IMR-90 (cell line): ENCODE measurements around the gene SSX2IP.

Experiments
- CEBPB ChIP-seq: IDR thresholded peaks from 2 replicates; pipeline ENCODE4 v1.6.1; 2012; ENCODE audit warnings: low read depth, low read length, improper control_type of control experiment
- MAFK ChIP-seq: IDR thresholded peaks from 2 replicates; pipeline ENCODE4 v1.6.1; 2012; ENCODE audit warnings: low read depth, low read length, improper control_type of control experiment
- POLR2A ChIP-seq: IDR thresholded peaks from 2 replicates; pipeline ENCODE4 v1.6.1; 2012; ENCODE audit warnings: mild to moderate bottlenecking, low read depth, low read length
- RFX5 ChIP-seq: IDR thresholded peaks from 2 replicates; pipeline ENCODE4 v1.8.0; 2012; ENCODE audit warnings: low read depth, mild to moderate bottlenecking, low read length, moderate library complexity
- SMC3 ChIP-seq: fragments of 150-350 bp; IDR thresholded peaks from 2 replicates; pipeline ENCODE4 v1.6.1; 2016; ENCODE audit warnings: low read depth, mild to moderate bottlenecking, antibody characterized with exemption, low read length, moderate library complexity
- TF ChIP-seq, protein P1 (sequence below): conservative IDR thresholded peaks from 2 replicates; pipeline ENCODE4 v1.5.1; 2012; ENCODE audit warnings: mild to moderate bottlenecking, low read depth, low read length, improper control_type of control experiment
- TF ChIP-seq, protein P2 (sequence below): fragments of 150-350 bp; IDR thresholded peaks from 2 replicates; pipeline ENCODE4 v1.6.1; 2017; ENCODE audit warnings: mild to moderate bottlenecking, antibody characterized with exemption, low read length, low read depth

DNA sequence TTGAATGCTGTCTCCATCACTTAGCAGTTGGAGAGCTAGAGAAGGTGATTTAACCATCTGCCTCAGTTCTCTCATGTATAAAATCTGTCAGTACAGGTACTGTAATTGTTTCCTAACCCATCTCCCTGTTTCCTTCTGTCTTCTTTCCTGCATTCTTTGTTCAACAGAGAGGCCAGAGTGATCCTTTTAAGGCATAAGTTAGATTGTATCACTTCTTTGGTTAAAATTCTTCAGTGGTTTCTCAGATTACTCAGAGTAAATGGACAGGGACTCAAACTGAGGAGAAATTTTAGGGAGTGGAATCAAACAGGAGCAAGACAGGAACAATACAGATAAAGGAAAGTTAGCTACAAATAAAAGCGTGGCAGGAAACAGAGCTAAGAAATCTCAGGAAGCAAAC lies 45.2 kb upstream of the SSX2IP start:
- TF ChIP-seq, protein P1, sequence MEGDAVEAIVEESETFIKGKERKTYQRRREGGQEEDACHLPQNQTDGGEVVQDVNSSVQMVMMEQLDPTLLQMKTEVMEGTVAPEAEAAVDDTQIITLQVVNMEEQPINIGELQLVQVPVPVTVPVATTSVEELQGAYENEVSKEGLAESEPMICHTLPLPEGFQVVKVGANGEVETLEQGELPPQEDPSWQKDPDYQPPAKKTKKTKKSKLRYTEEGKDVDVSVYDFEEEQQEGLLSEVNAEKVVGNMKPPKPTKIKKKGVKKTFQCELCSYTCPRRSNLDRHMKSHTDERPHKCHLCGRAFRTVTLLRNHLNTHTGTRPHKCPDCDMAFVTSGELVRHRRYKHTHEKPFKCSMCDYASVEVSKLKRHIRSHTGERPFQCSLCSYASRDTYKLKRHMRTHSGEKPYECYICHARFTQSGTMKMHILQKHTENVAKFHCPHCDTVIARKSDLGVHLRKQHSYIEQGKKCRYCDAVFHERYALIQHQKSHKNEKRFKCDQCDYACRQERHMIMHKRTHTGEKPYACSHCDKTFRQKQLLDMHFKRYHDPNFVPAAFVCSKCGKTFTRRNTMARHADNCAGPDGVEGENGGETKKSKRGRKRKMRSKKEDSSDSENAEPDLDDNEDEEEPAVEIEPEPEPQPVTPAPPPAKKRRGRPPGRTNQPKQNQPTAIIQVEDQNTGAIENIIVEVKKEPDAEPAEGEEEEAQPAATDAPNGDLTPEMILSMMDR = no peak
- TF ChIP-seq SMC3 (no peak), POLR2A (no peak), MAFK (no peak), RFX5 (no peak), CEBPB (no peak)
- TF ChIP-seq, protein P2, sequence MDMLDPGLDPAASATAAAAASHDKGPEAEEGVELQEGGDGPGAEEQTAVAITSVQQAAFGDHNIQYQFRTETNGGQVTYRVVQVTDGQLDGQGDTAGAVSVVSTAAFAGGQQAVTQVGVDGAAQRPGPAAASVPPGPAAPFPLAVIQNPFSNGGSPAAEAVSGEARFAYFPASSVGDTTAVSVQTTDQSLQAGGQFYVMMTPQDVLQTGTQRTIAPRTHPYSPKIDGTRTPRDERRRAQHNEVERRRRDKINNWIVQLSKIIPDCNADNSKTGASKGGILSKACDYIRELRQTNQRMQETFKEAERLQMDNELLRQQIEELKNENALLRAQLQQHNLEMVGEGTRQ = no peak
